IMR-90 (cell line): Measurements from ENCODE around the gene HEATR9. TPM values are rescaled to one million over a fixed set of nuclear protein-coding genes. Genes with fewer than 3 reads are reported as not detected.
A peak's percentile ranks its signal among the peaks of the same experiment; 100 is the strongest.

Source experiments
- ATAC-seq: fragments of 200-7000 bp; cut with Tn5 transposase; 2 replicates; pipeline ENCODE4 v1.9.1; 2020; ENCODE audit warnings: low read depth, mild to moderate bottlenecking, moderate library complexity
- BruUV-seq: library from RNA; stranded (reverse); fragments of 400-500 nt; replicated peaks from 2 replicates; lab custom pipeline; 2021; lab: Mats Ljungman, UMichigan
- CTCF ChIA-PET: fragments of 300-600 bp; formaldehyde crosslinking; extraction: SDS; loops from one replicate; lab custom pipeline; 2021; ENCODE audit warnings: antibody characterized with exemption; lab: Yijun Ruan, JAX
- POLR2A ChIA-PET: fragments of 300-600 bp; sonication (Branson Sonifier 250); formaldehyde crosslinking; loops from one replicate; lab custom pipeline; 2022; ENCODE audit warnings: antibody characterized with exemption; ENCODE audit not compliant: unreplicated experiment; lab: Charles Lee
- DNase-seq: peaks from one replicate; pipeline ENCODE4 v3.0.0; 2013
- H2AFZ ChIP-seq: replicated peaks from 2 replicates; pipeline ENCODE3; 2013; ENCODE audit warnings: low read length, mild to moderate bottlenecking; ENCODE audit not compliant: poor library complexity
- H2AK5ac ChIP-seq: 2 replicates; pipeline ENCODE4 v1.6.1; 2013; ENCODE audit warnings: low read depth, low read length, inconsistent platforms
- H2AK9ac ChIP-seq: replicated peaks from 2 replicates; pipeline ENCODE3; 2013; ENCODE audit warnings: mild to moderate bottlenecking, low read depth, low read length, moderate library complexity; ENCODE audit not compliant: poor library complexity
- H2BK120ac ChIP-seq: 2 replicates; pipeline ENCODE4 v1.6.1; 2013; ENCODE audit warnings: low read depth, low read length, inconsistent platforms
- H2BK15ac ChIP-seq: 3 replicates; pipeline ENCODE4 v1.6.1; 2013; ENCODE audit warnings: low read depth, low read length, inconsistent platforms
- H2BK20ac ChIP-seq: 2 replicates; pipeline ENCODE4 v1.6.1; 2013; ENCODE audit warnings: low read depth, mild to moderate bottlenecking, inconsistent platforms, low read length, moderate library complexity
- H2BK5ac ChIP-seq: 2 replicates; pipeline ENCODE4 v1.6.1; 2013; ENCODE audit warnings: mild to moderate bottlenecking, low read depth, low read length, inconsistent platforms; ENCODE audit not compliant: poor library complexity, severe bottlenecking
- H3K14ac ChIP-seq: replicated peaks from 2 replicates; pipeline ENCODE4 v1.6.1; 2013; ENCODE audit warnings: low read depth, low read length, inconsistent platforms
- H3K18ac ChIP-seq: 2 replicates; pipeline ENCODE4 v1.6.1; 2013; ENCODE audit warnings: low read depth, low read length, control low read depth
- H3K23ac ChIP-seq: 2 replicates; pipeline ENCODE4 v1.6.1; 2013; ENCODE audit warnings: low read depth, low read length, inconsistent platforms
- H3K27ac ChIP-seq: 2 replicates; pipeline ENCODE4 v1.5.1; 2013; ENCODE audit warnings: mild to moderate bottlenecking, control low read depth, low read length; ENCODE audit not compliant: insufficient read depth
- H3K27me3 ChIP-seq: 2 replicates; pipeline ENCODE4 v1.6.1; 2013; ENCODE audit warnings: low read length; ENCODE audit not compliant: control insufficient read depth, insufficient read depth
- H3K36me3 ChIP-seq: 2 replicates; pipeline ENCODE4 v1.6.1; 2013; ENCODE audit warnings: low read length, mixed read lengths; ENCODE audit not compliant: control insufficient read depth, insufficient read depth
- H3K4ac ChIP-seq: 2 replicates; pipeline ENCODE4 v1.6.1; 2013; ENCODE audit warnings: low read depth, low read length, inconsistent platforms
- H3K4me1 ChIP-seq: 2 replicates; pipeline ENCODE4 v1.6.1; 2013; ENCODE audit warnings: low read length, mixed read lengths; ENCODE audit not compliant: control insufficient read depth, insufficient read depth
- H3K4me2 ChIP-seq: 2 replicates; pipeline ENCODE4 v1.6.1; 2013; ENCODE audit warnings: low read depth, mild to moderate bottlenecking, control low read depth, low read length, moderate library complexity
- H3K4me3 ChIP-seq: 2 replicates; pipeline ENCODE4 v1.5.1; 2013; ENCODE audit warnings: low read depth, mild to moderate bottlenecking, control low read depth, low read length, moderate library complexity; ENCODE audit not compliant: insufficient read depth
- H3K56ac ChIP-seq: 2 replicates; pipeline ENCODE4 v1.6.1; 2013; ENCODE audit warnings: low read length, inconsistent platforms; ENCODE audit not compliant: insufficient read depth; ENCODE audit errors: extremely low read depth
- H3K79me1 ChIP-seq, 2 experiments: 2 replicates each; pipeline ENCODE4 v1.6.1; 2013; ENCODE audit warnings: low read length in 2 of 2, inconsistent platforms in 1 of 2, low read depth in 1 of 2
- H3K9ac ChIP-seq: 2 replicates; pipeline ENCODE4 v1.6.1; 2013; ENCODE audit warnings: low read depth, low read length, control low read depth
- H3K9me1 ChIP-seq: 2 replicates; pipeline ENCODE4 v1.6.1; 2013; ENCODE audit warnings: low read length, inconsistent platforms; ENCODE audit not compliant: insufficient read depth
- H3K9me3 ChIP-seq: 2 replicates; pipeline ENCODE4 v1.6.1; 2013; ENCODE audit warnings: low read length; ENCODE audit not compliant: control insufficient read depth, insufficient read depth
- H4K20me1 ChIP-seq: 2 replicates; pipeline ENCODE4 v1.6.1; 2013; ENCODE audit warnings: low read length, inconsistent platforms; ENCODE audit not compliant: insufficient read depth
- H4K5ac ChIP-seq: 2 replicates; pipeline ENCODE4 v1.6.1; 2013; ENCODE audit warnings: mild to moderate bottlenecking, low read depth, low read length, control low read depth
- H4K8ac ChIP-seq, 2 experiments: 2 replicates each; pipeline ENCODE4 v1.6.1; 2013; ENCODE audit warnings: low read depth in 2 of 2, low read length in 2 of 2, control low read depth in 1 of 2, inconsistent platforms in 1 of 2
- H4K91ac ChIP-seq: 2 replicates; pipeline ENCODE4 v1.6.1; 2013; ENCODE audit warnings: low read depth, low read length, inconsistent platforms; ENCODE audit not compliant: insufficient read depth
- MAFK ChIP-seq: IDR thresholded peaks from 2 replicates; pipeline ENCODE4 v1.6.1; 2012; ENCODE audit warnings: low read depth, low read length, improper control_type of control experiment
- WGBS, 2 experiments: methylation state at CpG; one replicate each; pipeline versions ENCODE4 v1.1.5 to v1.1.7; 2013; ENCODE audit warnings: missing lambda C conversion rate in 2 of 2; ENCODE audit not compliant: insufficient read length in 1 of 2; ENCODE audit errors: extremely low coverage in 2 of 2; 5-methylcytosine and 5-hydroxymethylcytosine counted together
- dilution Hi-C: fragments of 300-500 bp; cut with HindIII; formaldehyde crosslinking; loops from one replicate; pipeline ENCODE4 v1.14.3; 2018; ENCODE audit warnings: low sequenced_read_pairs; ENCODE audit not compliant: unreplicated experiment
- in situ Hi-C: fragments of 300-500 bp; cut with MboI; formaldehyde crosslinking; loops from 3 replicates; pipeline ENCODE4 v1.14.3; 2019; ENCODE audit warnings: low sequenced_read_pairs, inconsistent platforms, mixed read lengths
- intact Hi-C: fragments of 100-400 bp; cut with micrococcal nuclease; formaldehyde crosslinking; loops from 2 replicates; pipeline ENCODE4 v1.10.0; 2022
- polyA plus RNA-seq, 3 experiments: library from polyadenylated mRNA; depleted of rRNA; stranded (reverse); fragments of >200 nt; gene quantifications; 2 replicates each; pipeline ENCODE4 v1.2.3, GENCODE V29; 2012; ENCODE audit warnings: low replicate concordance in 1 of 3
- total RNA-seq: library from RNA; depleted of rRNA; stranded (reverse); fragments of >200 nt; gene quantifications from 2 replicates; pipeline ENCODE4 v1.2.3, GENCODE V29; 2012

HEATR9 gene
- total and polyA plus RNA-seq, 2 of the 4 experiments (the other 2 are of a cell fraction): not detected

- Histone ChIP-seq H3K18ac (peak overlapping the region; percentile 14; the same call in 1 of the 2 replicates), H3K4me2 (peak overlapping the region; percentile 89), H3K9me1 (peaks cover 14% of the 10 kb centered on the region), H4K5ac (peak overlapping the region; percentile 45; the same call in 1 of the 2 replicates), H3K36me3 (0 out of 2 replicates have a peak, but pooled peaks cover 2% of the 10 kb centered on the region), H4K91ac (peak overlapping the region; percentile 83), H3K23ac (peak overlapping the region; percentile 8), H4K8ac (peak overlapping the region; percentile 12 to 97), H3K4me1 (peaks cover 10% of the 10 kb centered on the region), H2AFZ (peak overlapping the region; percentile 84), H2BK15ac (peak overlapping the region; percentile 77), H2AK5ac (peak overlapping the region; percentile 62), H3K4me3 (peak overlapping the region; percentile 83), H2BK120ac (peak overlapping the region; percentile 50), H3K27me3 (no peaks in the 10 kb centered on the region), H4K20me1 (peaks cover 30% of the 10 kb centered on the region), H3K9ac (peak overlapping the region; percentile 65; the same call in 1 of the 2 replicates), H2BK20ac (peak overlapping the region; percentile 33), H3K9me3 (no peaks in the 10 kb centered on the region), H3K4ac (peak overlapping the region; percentile 60), H3K56ac (peak overlapping the region; percentile 42; the same call in 1 of the 2 replicates), H3K14ac (peak overlapping the region; percentile 2), H3K27ac (peak overlapping the region; percentile 57), H2AK9ac (peak overlapping the region; percentile 70), H2BK5ac (peak overlapping the region; percentile 60), H3K79me1 (peaks cover 0 to 27% of the 10 kb centered on the region in 2 experiments; a peak in 2 of 4 replicates)
- ChIA-PET CTCF (interaction anchor here (0.6 to 1.8 kb wide), 10 partner anchors 10 to 420 kb away, joined by 3 to 18 read pairs (median 4); no protein-coding TSS in a partner anchor), POLR2A (interaction anchor here (0.6 to 0.7 kb wide), 2 partner anchors 11 to 20 kb away, joined by 3 to 4 read pairs; no protein-coding TSS in a partner anchor)
- no peak for TF ChIP-seq MAFK
- DNase-seq (no peak), ATAC-seq (no peak)
- 59% methylated on average over 7 of the region's 19 CpGs; no CpG with 5 or more reads in 1 of the 2 experiments for WGBS, 2 experiments
- in situ Hi-C loops (loop anchor here (5.0 kb wide), 1 partner anchor 46 kb away; the partner anchor contains the start of gene C17orf50), intact Hi-C loops (no loop called here), dilution Hi-C loops (no loop called here)
- no TSS peak for BruUV-seq
These were observed 60.3 kb downstream of the HEATR9 start for GRCh38 chr17:35808240-35808961.
